PC-3 (cell line): ENCODE results near the gene SLC22A25. TPM values are rescaled to one million over a fixed set of nuclear protein-coding genes. Genes with fewer than 3 reads are reported as not detected.

Experiments
- ATAC-seq: fragments of 200-7000 bp; cut with Tn5 transposase; 2 replicates; pipeline ENCODE4 v1.9.1; 2020; ENCODE audit warnings: mild to moderate bottlenecking, moderate library complexity
- BruUV-seq: library from RNA; stranded (reverse); fragments of 400-500 nt; replicated peaks from 2 replicates; lab custom pipeline; 2021; lab: Mats Ljungman, UMichigan
- CTCF ChIA-PET: fragments of 300-600 bp; sonication (Branson Sonifier 250); formaldehyde crosslinking; loops from one replicate; lab custom pipeline; 2022; ENCODE audit warnings: antibody characterized with exemption; lab: Charles Lee
- POLR2A ChIA-PET: fragments of 300-600 bp; sonication (Branson Sonifier 250); formaldehyde crosslinking; loops from one replicate; lab custom pipeline; 2022; ENCODE audit warnings: antibody characterized with exemption; ENCODE audit not compliant: unreplicated experiment; lab: Charles Lee
- DNase-seq: peaks from one replicate; pipeline ENCODE4 v3.0.0-alpha.2; 2015
- H2AFZ ChIP-seq: fragments of 300-600 bp; sonication (generic); 2 replicates; pipeline ENCODE4 v1.6.0; 2016; ENCODE audit warnings: antibody characterized with exemption, low read length
- H3F3A ChIP-seq: fragments of 300-600 bp; sonication (generic); one replicate; pipeline ENCODE4 v1.6.0; 2017; ENCODE audit warnings: antibody characterized with exemption, low read length, control low read depth, mild to moderate bottlenecking; ENCODE audit not compliant: unreplicated experiment
- H3K27ac ChIP-seq: fragments of 300-600 bp; sonication (generic); 2 replicates; pipeline ENCODE4 v1.5.1; 2016; ENCODE audit warnings: mild to moderate bottlenecking, low read length
- H3K27me3 ChIP-seq: fragments of 300-600 bp; sonication (generic); 2 replicates; pipeline ENCODE4 v1.6.1; 2016; ENCODE audit warnings: low read length, mixed read lengths
- H3K36me3 ChIP-seq: fragments of 300-600 bp; sonication (generic); 2 replicates; pipeline ENCODE4 v1.6.1; 2016; ENCODE audit warnings: low read depth, mixed run types, low read length, mixed read lengths
- H3K4me1 ChIP-seq: fragments of 300-600 bp; sonication (generic); 2 replicates; pipeline ENCODE4 v1.5.1; 2016; ENCODE audit warnings: low read length; ENCODE audit not compliant: insufficient read depth
- H3K4me2 ChIP-seq: fragments of 300-600 bp; sonication (generic); 2 replicates; pipeline ENCODE4 v1.6.0; 2016; ENCODE audit warnings: low read length
- H3K4me3 ChIP-seq: fragments of 300-600 bp; sonication (generic); 2 replicates; pipeline ENCODE4 v1.5.1; 2016; ENCODE audit warnings: mild to moderate bottlenecking, low read length, mixed read lengths
- H3K79me2 ChIP-seq: fragments of 300-600 bp; sonication (generic); 2 replicates; pipeline ENCODE4 v1.6.1; 2017; ENCODE audit warnings: low read length, mixed read lengths
- H3K9ac ChIP-seq: fragments of 300-600 bp; sonication (generic); 2 replicates; pipeline ENCODE4 v1.6.0; 2016; ENCODE audit warnings: mild to moderate bottlenecking, low read length
- H3K9me2 ChIP-seq: fragments of 300-600 bp; sonication (generic); replicated peaks from 2 replicates; pipeline ENCODE4 v1.6.1; 2016; ENCODE audit warnings: mixed run types, low read length, mixed read lengths
- H3K9me3 ChIP-seq: fragments of 300-600 bp; sonication (generic); 2 replicates; pipeline ENCODE4 v1.6.1; 2016; ENCODE audit warnings: low read length, mixed read lengths
- H4K20me1 ChIP-seq: fragments of 300-600 bp; sonication (generic); 2 replicates; pipeline ENCODE4 v1.6.1; 2016; ENCODE audit warnings: low read length, mixed read lengths
- EZH2 ChIP-seq: fragments of 300-600 bp; sonication (generic); IDR thresholded peaks from one replicate; pipeline ENCODE4 v1.6.1; 2017; ENCODE audit warnings: antibody characterized with exemption, mild to moderate bottlenecking, low read length; ENCODE audit not compliant: unreplicated experiment
- EZH2phosphoT487 ChIP-seq: fragments of 300-600 bp; sonication (generic); IDR thresholded peaks from 2 replicates; pipeline ENCODE4 v1.6.1; 2018; ENCODE audit warnings: mild to moderate bottlenecking, antibody characterized with exemption, low read length, borderline replicate concordance
- intact Hi-C: fragments of 100-400 bp; cut with micrococcal nuclease; formaldehyde crosslinking; loops from 2 replicates; pipeline ENCODE4 v1.9.0; 2023
- total RNA-seq: library from RNA; depleted of rRNA; stranded (reverse); fragments of >200 nt; gene quantifications from 2 replicates; pipeline ENCODE4 v1.2.3, GENCODE V29; 2014
- TF ChIP-seq, protein P1 (sequence below): fragments of 300-600 bp; sonication (generic); conservative IDR thresholded peaks from 2 replicates; pipeline ENCODE4 v1.5.1; 2017; ENCODE audit warnings: antibody characterized with exemption, low read depth, mild to moderate bottlenecking, low read length

Gene SLC22A25
- total RNA-seq, 1 experiment from 2014 or later: not detected

DNA sequence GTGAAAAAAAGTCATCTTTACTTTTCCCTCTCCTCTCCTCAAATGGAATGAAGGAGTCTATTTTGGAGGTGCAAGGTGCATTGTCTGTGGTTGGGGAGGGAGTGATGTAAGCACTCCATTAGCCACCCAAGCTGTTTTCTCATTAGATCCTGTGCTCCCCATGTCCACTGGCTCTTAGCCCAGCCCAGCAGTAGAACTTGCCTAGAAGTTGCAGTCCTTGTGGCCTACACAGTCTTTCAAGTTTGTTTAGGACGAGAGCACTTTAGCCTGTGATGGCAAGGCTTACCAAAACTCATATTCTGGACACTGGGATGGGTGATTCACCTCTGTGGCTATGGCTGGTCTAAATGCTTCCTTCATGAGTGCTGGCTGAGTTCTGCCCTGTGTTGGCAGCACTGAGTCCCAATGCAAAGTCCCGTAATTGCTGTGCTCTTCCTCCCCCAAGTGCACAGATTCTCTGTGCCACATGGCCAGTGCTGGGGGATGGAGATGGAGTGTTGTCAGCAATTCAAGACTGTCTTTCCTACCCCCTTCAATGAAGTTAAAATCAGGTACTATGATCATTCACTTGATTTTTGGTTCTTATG is 15.8 kb downstream of the SLC22A25 start:
- BruUV-seq: no TSS peak
- no peak overlapping the region for H3K9ac ChIP-seq
- intact Hi-C loops: no loop called here
- H3K79me2 ChIP-seq: no peaks in the 10 kb centered on the region
- H3K36me3 ChIP-seq: no peaks in the 10 kb centered on the region
- no peak for ATAC-seq
- H3K27me3 ChIP-seq: peaks cover 18% of the 10 kb centered on the region
- H3K27ac ChIP-seq: no peak overlapping the region
- H2AFZ ChIP-seq: no peak overlapping the region
- TF ChIP-seq EZH2: no peak
- TF ChIP-seq, protein P1, sequence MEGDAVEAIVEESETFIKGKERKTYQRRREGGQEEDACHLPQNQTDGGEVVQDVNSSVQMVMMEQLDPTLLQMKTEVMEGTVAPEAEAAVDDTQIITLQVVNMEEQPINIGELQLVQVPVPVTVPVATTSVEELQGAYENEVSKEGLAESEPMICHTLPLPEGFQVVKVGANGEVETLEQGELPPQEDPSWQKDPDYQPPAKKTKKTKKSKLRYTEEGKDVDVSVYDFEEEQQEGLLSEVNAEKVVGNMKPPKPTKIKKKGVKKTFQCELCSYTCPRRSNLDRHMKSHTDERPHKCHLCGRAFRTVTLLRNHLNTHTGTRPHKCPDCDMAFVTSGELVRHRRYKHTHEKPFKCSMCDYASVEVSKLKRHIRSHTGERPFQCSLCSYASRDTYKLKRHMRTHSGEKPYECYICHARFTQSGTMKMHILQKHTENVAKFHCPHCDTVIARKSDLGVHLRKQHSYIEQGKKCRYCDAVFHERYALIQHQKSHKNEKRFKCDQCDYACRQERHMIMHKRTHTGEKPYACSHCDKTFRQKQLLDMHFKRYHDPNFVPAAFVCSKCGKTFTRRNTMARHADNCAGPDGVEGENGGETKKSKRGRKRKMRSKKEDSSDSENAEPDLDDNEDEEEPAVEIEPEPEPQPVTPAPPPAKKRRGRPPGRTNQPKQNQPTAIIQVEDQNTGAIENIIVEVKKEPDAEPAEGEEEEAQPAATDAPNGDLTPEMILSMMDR: no peak
- no peak for TF ChIP-seq EZH2phosphoT487
- no peak for DNase-seq
- no peak overlapping the region for H3K4me2 ChIP-seq
- no peak overlapping the region for H3K4me3 ChIP-seq
- H3F3A ChIP-seq: no peaks in the 10 kb centered on the region
- ChIA-PET POLR2A (no interaction called here), CTCF (no interaction called here)
- H3K9me2 ChIP-seq: no peaks in the 10 kb centered on the region
- no peaks in the 10 kb centered on the region for H3K9me3 ChIP-seq
- no peaks in the 10 kb centered on the region for H4K20me1 ChIP-seq
- H3K4me1 ChIP-seq: no peaks in the 10 kb centered on the region

DNA sequence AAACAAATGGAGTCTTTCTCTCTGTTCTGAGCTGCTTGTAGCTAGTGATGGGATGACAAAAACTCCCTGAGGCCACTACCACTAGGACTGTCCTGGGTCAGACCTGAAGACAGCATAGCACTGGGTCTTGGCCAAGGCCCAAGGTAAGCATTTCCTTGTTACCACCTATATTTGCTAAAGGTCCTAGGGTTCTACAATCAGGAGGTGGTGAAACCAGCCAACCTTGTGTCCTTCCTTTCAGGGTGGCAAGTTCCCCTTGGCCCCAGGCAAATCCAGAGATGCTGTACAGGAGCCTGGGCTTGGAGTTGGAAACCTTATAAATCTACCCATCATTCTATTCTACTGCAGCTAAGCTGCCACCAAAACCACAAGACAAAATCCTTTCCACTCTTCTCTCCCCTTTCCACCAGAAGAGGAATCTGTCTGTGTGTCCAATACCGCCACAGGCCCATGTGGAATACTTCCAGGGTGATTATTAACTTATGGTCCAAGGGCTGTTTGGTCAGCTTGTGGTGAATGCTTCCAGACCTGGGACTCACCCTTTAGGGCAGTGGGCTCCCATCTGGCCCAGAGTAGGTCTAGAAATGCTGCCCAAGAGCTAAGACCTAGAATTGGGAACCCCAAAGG is 16.8 kb downstream of the SLC22A25 start:
- Histone ChIP-seq H3K9me2 (no peaks in the 10 kb centered on the region), H3K4me3 (no peak overlapping the region), H4K20me1 (no peaks in the 10 kb centered on the region), H3K36me3 (no peaks in the 10 kb centered on the region), H3F3A (no peaks in the 10 kb centered on the region), H3K9me3 (no peaks in the 10 kb centered on the region), H3K4me1 (no peaks in the 10 kb centered on the region), H3K27ac (no peak overlapping the region), H3K4me2 (no peak overlapping the region), H2AFZ (no peak overlapping the region), H3K9ac (no peak overlapping the region), H3K27me3 (peaks cover 18% of the 10 kb centered on the region), H3K79me2 (no peaks in the 10 kb centered on the region)
- intact Hi-C loops: no loop called here
- ChIA-PET CTCF (no interaction called here), POLR2A (no interaction called here)
- no TSS peak for BruUV-seq
- no peak for DNase-seq
- ATAC-seq: no peak
- TF ChIP-seq EZH2 (no peak), EZH2phosphoT487 (no peak)
- TF ChIP-seq, protein P1: no peak

DNA sequence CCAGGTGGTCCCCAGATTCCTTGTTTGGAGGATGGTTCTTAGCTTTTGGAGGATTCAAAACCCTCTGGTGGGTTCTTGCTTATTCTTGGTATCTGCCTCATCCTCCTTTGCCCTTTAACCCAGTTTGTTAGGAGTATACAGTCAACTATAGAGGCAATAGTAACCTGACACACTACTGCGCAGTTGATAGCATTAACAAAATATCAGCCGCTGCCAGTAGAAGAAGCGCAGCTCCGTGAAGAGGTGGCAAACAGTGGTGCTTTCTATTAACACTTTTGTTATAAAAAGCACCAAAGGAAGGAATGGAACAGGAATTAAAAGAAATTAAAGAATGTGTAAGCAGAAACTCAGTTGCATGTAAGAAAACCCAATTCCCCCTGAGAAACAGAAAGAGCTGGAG is 29.3 kb downstream of the SLC22A25 start:
- no peaks in the 10 kb centered on the region for H3K9me2 ChIP-seq
- no peaks in the 10 kb centered on the region for H3F3A ChIP-seq
- POLR2A ChIA-PET: no interaction called here
- no peaks in the 10 kb centered on the region for H3K79me2 ChIP-seq
- H3K27ac ChIP-seq: no peak overlapping the region
- no peak overlapping the region for H3K9ac ChIP-seq
- TF ChIP-seq EZH2 (no peak), EZH2phosphoT487 (no peak)
- TF ChIP-seq, protein P1: no peak
- no TSS peak for BruUV-seq
- H3K36me3 ChIP-seq: no peaks in the 10 kb centered on the region
- H3K4me3 ChIP-seq: no peak overlapping the region
- ATAC-seq: no peak
- no peak for DNase-seq
- CTCF ChIA-PET: no interaction called here
- intact Hi-C loops: no loop called here
- H3K4me2 ChIP-seq: no peak overlapping the region
- H3K4me1 ChIP-seq: no peaks in the 10 kb centered on the region
- no peaks in the 10 kb centered on the region for H4K20me1 ChIP-seq
- peaks cover 31% of the 10 kb centered on the region for H3K27me3 ChIP-seq
- no peak overlapping the region for H2AFZ ChIP-seq
- no peaks in the 10 kb centered on the region for H3K9me3 ChIP-seq
